Activated effector memory CD4-positive, alpha-beta T cell treated with Interleukin-2 at 50 U/mL for 16 hours (primary cell): Measurements from ENCODE around the gene IQCH.
"Not testable (repeated sequence)": the region's sequence is repeated elsewhere in the genome, so short reads cannot be mapped to it uniquely, and the experiment has no call there.

Experiments
- DNase-seq: peaks from one replicate; pipeline ENCODE4 v3.0.0-alpha.2; 2020

Gene IQCH

GRCh38 chr15:67361100-67361499 is 106.5 kb downstream of the IQCH start:
- no peak for DNase-seq

- DNase-seq: not testable (repeated sequence)
Observed at GRCh38 chr15:67363712-67364111, 109.1 kb downstream of the IQCH start.

GRCh38 chr15:67365994-67366393 is 111.4 kb downstream of the IQCH start:
- DNase-seq: no peak

GRCh38 chr15:67366904-67367303 is 112.3 kb downstream of the IQCH start:
- DNase-seq: no peak

GRCh38 chr15:67369359-67369998 is 114.9 kb downstream of the IQCH start:
- DNase-seq: no peak

GRCh38 chr15:67370206-67370954 is 115.8 kb downstream of the IQCH start:
- no peak for DNase-seq

- no peak for DNase-seq
Observed at GRCh38 chr15:67372543-67372942, 118.0 kb downstream of the IQCH start.

- no peak for DNase-seq
Observed at GRCh38 chr15:67372986-67373675, 118.5 kb downstream of the IQCH start.

GRCh38 chr15:67373971-67374370 is 119.4 kb downstream of the IQCH start:
- DNase-seq: no peak

GRCh38 chr15:67379530-67379929 is 124.9 kb downstream of the IQCH start:
- no peak for DNase-seq

GRCh38 chr15:67380921-67381320 is 126.3 kb downstream of the IQCH start:
- no peak for DNase-seq

- DNase-seq: no peak
Observed at GRCh38 chr15:67381416-67382045, 126.9 kb downstream of the IQCH start.

GRCh38 chr15:67382723-67383122 is 128.1 kb downstream of the IQCH start:
- DNase-seq: no peak

GRCh38 chr15:67383899-67384298 is 129.3 kb downstream of the IQCH start:
- DNase-seq: no peak

- DNase-seq: no peak
Observed at GRCh38 chr15:67384761-67385160, 130.2 kb downstream of the IQCH start.

- no peak for DNase-seq
Observed at GRCh38 chr15:67385971-67386370, 131.4 kb downstream of the IQCH start.

- DNase-seq: no peak
Observed at GRCh38 chr15:67386947-67387346, 132.4 kb downstream of the IQCH start.

- no peak for DNase-seq
Observed at GRCh38 chr15:67389975-67390374, 135.4 kb downstream of the IQCH start.

- no peak for DNase-seq
Observed at GRCh38 chr15:67394873-67395639, 140.5 kb downstream of the IQCH start.

- DNase-seq: no peak
Observed at GRCh38 chr15:67396114-67396513, 141.5 kb downstream of the IQCH start.

- no peak for DNase-seq
Observed at GRCh38 chr15:67397139-67397538, 142.6 kb downstream of the IQCH start.

- DNase-seq: no peak
Observed at GRCh38 chr15:67399925-67400324, 145.3 kb downstream of the IQCH start.

- DNase-seq: no peak
Observed at GRCh38 chr15:67400890-67401289, 146.3 kb downstream of the IQCH start.
